ENCODE measurements around the gene NEK11.
"Not testable (repeated sequence)": the region's sequence is repeated elsewhere in the genome, so short reads cannot be mapped to it uniquely, and the experiment has no call there.

The NEK11 gene

GRCh38 chr3:131315162-131315561 is 288.5 kb downstream of the NEK11 start:
- DNase-seq, result no peak

- DNase-seq, result no peak
Measured at GRCh38 chr3:131317667-131318066, 291.0 kb downstream of the NEK11 start.

GRCh38 chr3:131323014-131323413 is 296.3 kb downstream of the NEK11 start:
- no peak for DNase-seq

DNA sequence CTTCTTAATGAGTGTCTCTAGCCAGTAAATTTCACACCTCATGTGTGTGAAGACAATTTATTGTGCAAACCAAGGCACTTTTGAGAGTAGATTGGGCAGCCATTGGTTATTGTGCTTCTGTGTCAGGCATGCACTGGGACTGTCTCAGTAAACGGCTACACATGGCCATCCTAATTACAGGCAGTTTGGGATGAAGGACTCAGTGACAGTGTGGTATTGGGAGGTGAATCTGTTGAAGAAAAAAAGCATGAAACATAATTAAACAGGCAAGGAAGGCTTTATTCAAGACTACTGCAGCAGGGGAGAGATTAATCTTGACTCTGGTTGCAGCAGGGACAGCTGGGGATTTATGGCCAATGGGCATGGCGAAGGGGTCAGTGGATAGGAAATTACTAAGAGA is 297.1 kb downstream of the NEK11 start:
- DNase-seq, result no peak

- DNase-seq, result no peak
Measured at GRCh38 chr3:131324923-131325322, 298.2 kb downstream of the NEK11 start.

- DNase-seq, result no peak
Measured at GRCh38 chr3:131326307-131326706, 299.6 kb downstream of the NEK11 start.

- no peak for DNase-seq
Measured at GRCh38 chr3:131328721-131329120, 302.0 kb downstream of the NEK11 start.

DNA sequence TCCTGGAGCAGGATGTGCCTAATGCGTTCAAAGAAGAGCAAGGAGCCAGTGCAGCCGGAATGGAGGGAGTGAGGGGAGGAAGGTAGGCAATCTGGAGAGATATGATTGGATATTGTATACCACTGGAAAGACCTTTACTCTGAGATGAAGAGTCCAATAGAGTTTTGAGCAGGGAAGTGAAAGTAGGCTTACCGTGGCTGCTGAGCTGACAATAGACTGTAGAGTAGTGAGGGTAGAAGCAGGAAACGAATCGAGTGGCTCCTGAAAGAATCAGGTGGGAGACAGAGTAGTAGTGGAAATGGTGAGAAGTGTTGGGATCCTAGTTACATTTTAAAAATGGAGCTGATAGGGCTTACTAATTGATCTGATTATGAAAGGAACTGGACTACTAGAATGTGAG is 303.1 kb downstream of the NEK11 start:
- DNase-seq, result no peak

DNA sequence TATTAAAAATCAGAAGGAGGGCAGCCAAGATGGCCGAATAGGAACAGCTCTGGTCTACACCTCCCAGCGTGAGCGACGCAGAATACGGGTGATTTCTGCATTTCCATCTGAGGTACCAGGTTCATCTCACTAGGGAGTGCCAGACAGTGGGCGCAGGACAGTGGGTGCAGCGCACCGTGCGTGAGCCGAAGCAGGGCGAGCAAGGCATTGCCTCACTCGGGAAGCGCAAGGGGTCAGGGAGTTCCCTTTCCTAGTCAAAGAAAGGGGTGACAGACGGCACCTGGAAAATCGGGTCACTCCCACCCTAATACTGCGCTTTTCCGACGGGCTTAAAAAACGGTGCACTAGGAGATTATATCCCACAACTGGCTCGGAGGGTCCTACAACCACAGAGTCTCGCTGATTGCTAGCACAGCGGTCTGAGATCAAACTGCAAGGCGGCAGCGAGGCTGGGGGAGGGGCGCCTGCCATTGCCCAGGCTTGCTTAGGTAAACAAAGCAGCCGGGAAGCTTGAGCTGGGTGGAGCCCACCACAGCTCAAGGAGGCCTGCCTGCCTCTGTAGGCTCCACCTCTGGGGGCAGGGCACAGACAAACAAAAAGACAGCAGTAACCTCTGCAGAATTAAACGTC is 304.9 kb downstream of the NEK11 start:
- DNase-seq, result not testable (repeated sequence)

GRCh38 chr3:131338948-131339640 is 312.4 kb downstream of the NEK11 start:
- no peak for DNase-seq

- no peak for DNase-seq
Measured at GRCh38 chr3:131341761-131342160, 315.1 kb downstream of the NEK11 start.

- DNase-seq, result no peak
Measured at GRCh38 chr3:131348911-131349310, 322.2 kb downstream of the NEK11 start.

DNA sequence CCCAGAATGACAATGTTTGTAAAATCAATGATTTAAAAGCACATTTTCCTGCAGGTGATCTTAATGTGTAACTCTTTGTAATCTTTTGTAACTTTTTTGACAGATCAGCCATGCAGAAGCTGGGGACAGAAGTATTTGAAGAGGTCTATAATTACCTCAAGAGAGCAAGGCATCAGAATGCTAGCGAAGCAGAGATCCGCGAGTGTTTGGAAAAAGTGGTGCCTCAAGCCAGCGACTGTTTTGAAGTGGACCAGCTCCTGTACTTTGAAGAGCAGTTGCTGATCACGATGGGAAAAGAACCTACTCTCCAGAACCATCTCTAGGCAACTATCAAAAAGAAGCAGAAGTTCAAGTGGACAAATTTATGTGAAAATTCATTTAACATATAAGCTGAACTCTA is 322.8 kb downstream of the NEK11 start:
- no peak for DNase-seq

DNA sequence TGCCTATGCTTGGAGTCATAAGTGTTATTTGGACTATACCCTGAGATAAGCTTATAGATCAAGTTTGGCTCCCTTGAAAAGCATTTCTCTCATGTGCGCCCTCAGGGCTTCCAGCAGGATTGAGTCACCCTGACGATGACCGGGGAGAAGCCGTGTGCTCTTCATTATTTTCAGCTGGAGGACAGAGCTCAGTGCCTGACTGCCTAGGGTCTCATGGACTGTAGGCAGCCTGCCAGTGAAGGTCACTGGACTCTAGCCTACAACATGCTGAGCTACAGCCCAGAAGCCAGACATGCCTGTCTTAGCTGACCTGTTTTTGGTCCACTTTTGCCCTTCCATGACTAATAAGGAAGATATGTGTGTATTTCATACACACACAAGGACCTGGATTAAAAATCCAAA is 323.3 kb downstream of the NEK11 start:
- no peak for DNase-seq

DNA sequence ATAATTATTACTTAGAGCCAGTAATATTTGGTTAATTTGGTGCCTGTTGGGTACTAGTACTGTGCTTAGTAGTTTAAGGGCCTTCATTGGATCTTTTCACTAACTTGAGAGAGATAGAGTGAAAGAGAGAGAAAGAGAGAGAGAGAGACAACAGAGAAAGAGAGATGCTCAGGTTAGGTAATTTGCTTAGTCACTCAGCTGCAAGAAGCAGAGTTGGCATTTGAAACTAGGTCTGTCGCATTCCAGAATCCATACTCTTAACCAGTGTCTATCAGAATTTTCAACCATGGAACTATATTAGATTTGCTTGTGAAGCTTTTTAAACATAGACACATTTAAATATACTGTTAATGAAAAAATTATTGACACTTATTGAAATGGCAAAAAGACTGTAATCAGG is 323.8 kb downstream of the NEK11 start:
- DNase-seq, result no peak

- no peak for DNase-seq
Measured at GRCh38 chr3:131353016-131353877, 326.6 kb downstream of the NEK11 start.

- no peak for DNase-seq
Measured at GRCh38 chr3:131353986-131354385, 327.3 kb downstream of the NEK11 start.

DNA sequence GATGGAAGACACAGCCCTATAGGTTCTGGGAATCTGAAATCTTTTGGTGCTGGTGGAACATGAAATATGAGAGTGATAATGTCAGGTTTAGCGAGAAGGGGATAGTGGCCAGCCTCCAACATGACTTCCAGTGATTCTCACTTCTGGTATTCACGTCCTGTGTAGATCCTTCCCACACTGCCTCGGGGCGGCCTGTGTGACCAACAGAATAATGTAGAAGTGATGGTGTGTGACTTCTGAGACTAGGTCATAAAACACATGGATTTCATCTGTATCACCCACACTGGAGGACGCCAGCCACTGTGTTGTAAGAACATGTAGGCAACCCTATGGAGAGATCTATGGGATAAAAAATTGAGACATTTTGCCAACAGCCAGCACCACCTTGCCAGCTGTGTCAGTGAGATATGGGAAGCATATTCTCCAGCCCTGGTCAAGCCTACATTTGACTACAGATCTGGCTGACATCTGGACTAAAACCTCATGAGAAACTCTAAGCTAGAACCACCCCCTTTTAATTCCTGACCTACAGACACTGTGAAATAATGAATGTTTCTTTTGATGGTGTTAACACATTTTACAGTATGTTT is 329.4 kb downstream of the NEK11 start:
- DNase-seq, result no peak

DNA sequence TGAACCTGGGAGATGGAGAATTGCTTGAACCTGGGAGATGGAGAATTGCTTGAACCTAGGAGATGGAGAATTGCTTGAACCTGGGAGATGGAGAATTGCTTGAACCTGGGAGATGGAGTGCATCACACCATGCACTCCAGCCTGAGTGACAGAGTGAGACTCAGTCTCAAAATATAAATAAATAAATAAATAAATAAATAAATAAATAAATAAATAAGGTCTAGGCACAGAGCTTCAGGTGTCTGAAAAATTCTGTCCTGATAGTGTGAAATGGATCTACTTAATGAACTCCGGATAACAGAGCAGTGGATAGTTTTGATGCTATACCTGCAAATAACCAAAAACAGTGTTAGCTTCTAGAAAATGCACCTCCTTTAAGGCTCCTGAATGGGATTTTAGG is 330.6 kb downstream of the NEK11 start:
- DNase-seq, result no peak

DNA sequence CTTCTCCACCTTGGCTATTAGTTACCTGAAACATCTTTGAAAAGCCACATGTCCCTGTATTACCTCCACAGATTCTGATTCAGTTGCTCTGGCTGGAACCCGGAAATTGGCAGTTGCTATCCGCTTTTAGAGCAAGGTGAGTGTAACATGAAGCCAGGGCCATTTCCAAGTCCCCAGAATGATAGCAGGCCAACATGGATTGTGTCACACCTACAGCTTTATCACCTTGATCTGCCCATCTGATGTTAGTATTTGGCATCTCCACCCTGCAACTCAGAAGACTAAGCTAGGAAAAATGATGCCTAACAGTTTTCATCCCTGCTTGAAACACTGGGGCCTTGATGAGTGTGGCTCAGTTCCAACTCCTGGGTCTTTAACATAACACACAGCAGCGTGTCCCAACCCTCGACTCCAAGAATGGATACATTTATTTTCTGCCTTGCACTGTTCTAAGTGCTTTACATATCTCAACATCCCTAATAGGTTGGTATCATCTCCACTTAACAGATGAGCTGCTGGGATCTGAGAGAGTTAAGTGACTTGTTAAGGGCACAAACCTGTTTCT is 333.6 kb downstream of the NEK11 start:
- no peak for DNase-seq

DNA sequence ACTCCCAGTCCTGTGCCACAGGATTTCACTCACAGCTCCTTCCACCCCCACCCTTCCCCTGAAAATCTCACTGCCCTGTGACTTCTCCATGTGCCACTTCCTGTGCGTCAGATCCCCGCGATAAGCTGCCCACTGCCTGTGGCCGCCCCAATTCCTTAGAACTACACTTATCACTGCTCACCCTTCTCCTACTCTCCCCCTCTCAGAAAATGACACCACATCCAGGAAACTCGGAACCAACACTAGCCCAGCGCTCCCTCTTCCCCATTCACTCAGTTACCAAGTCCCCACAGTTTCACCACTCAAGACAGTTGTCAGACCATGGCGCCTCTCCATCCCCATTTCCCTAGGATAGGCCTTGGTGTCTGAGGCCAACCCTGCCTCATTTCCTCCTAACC is 334.4 kb downstream of the NEK11 start:
- DNase-seq, result not testable (repeated sequence)

DNA sequence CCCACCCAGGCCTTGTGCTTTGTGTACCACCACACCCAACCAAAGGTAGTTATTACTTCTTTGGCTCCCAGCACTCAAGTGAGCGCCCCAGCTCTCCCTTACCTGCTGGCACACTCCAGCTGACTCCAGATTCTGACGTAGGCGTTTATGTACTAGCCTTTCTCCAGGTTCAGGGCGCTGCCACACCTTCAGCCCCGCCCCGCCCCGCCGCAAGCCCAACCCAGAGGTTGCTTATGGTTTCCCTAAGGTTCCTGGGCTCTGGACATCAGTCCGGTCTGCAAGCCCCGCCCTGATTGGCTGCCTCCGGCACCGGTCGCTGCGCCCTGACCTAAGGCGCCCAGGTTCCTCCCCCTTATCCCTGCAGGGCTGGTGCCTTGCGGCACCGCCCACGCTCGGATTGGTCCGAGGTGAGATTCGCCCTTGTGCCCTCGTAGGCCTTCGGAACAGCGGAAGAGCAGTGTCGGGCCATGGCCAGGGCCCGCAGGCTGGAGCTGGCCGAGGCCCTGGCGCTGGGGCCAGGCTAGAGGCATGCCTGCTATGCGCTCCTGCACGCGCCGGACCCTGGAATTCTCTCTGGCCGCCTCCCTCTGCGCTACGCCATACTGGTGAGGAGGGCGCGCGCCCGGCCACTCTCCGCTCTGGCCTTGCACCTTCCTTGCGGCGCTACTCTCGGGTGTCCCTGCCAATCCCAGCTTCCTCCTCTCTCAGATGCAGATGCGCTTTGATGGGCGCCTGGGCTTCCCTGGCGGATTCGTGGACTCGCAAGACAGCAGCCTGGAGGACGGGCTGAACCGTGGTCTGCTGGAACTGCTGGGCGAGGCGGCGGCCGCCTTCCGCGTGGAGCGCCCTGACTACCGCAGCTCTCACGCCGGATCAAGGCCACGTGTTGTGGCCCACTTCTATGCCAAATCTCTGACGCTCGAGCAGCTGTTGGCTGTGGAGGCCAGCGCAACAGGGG is 335.1 kb downstream of the NEK11 start:
- peak; percentile 36 for DNase-seq

Data from activated CD4-positive, CD25-positive, alpha-beta regulatory T cell treated with anti-CD3 and anti-CD28 coated beads, Interleukin-2, amount 50 U/mL, for 72 hours (primary cell).